Neural cell (in vitro differentiated cells): ENCODE data around the gene SNRNP200.

Experiments used
- CTCF ChIP-seq: fragments of 450-650 bp; IDR thresholded peaks from 2 replicates; pipeline ENCODE4 v1.5.1; 2014; ENCODE audit warnings: antibody characterized with exemption, mild to moderate bottlenecking, moderate library complexity; ENCODE audit not compliant: poor library complexity, severe bottlenecking
- EP300 ChIP-seq: fragments of 450-650 bp; conservative IDR thresholded peaks from 2 replicates; pipeline ENCODE4 v1.6.1; 2014; ENCODE audit warnings: antibody characterized with exemption, mild to moderate bottlenecking, moderate library complexity; ENCODE audit not compliant: poor library complexity, severe bottlenecking
- EZH2 ChIP-seq: fragments of 200-600, 300-800 bp; shearing (Covaris generic), sonication (generic); IDR thresholded peaks from 2 replicates; pipeline ENCODE4 v1.6.1; 2014; ENCODE audit warnings: antibody characterized with exemption, low read length, borderline replicate concordance, mild to moderate bottlenecking; ENCODE audit not compliant: insufficient read depth, poor library complexity, severe bottlenecking
- POLR2AphosphoS5 ChIP-seq: IDR thresholded peaks from 2 replicates; pipeline ENCODE4 v1.6.1; 2012
- RAD21 ChIP-seq: fragments of 450-650 bp; conservative IDR thresholded peaks from 2 replicates; pipeline ENCODE4 v1.6.1; 2014; ENCODE audit warnings: antibody characterized with exemption, mild to moderate bottlenecking, moderate library complexity
- REST ChIP-seq: IDR thresholded peaks from 2 replicates; pipeline ENCODE4 v1.6.1; 2012; ENCODE audit warnings: borderline replicate concordance
- SMC3 ChIP-seq: fragments of 450-650 bp; conservative IDR thresholded peaks from 2 replicates; pipeline ENCODE4 v1.6.1; 2014; ENCODE audit warnings: antibody characterized with exemption, mild to moderate bottlenecking, moderate library complexity; ENCODE audit not compliant: poor library complexity
- TAF1 ChIP-seq: IDR thresholded peaks from 2 replicates; pipeline ENCODE4 v1.6.1; 2012; ENCODE audit warnings: low read depth

- TF ChIP-seq REST (no peak), CTCF (no peak), TAF1 (no peak), EP300 (no peak), POLR2AphosphoS5 (no peak), EZH2 (no peak), RAD21 (no peak), SMC3 (no peak)
Observed at GRCh38 chr2:96253006-96253405, 52.3 kb downstream of the SNRNP200 start.
